Hematopoietic multipotent progenitor cell treated with erythropoietin and hydrocortisone succinate and interleukin-3 and kit ligand, for 15 days (in vitro differentiated cells): Measurements from ENCODE around the gene DPYD.

Experiments used
- DNase-seq: peaks from one replicate; pipeline ENCODE4 v3.0.0-alpha.2; 2015; ENCODE audit warnings: low spot score

DPYD gene

DNA sequence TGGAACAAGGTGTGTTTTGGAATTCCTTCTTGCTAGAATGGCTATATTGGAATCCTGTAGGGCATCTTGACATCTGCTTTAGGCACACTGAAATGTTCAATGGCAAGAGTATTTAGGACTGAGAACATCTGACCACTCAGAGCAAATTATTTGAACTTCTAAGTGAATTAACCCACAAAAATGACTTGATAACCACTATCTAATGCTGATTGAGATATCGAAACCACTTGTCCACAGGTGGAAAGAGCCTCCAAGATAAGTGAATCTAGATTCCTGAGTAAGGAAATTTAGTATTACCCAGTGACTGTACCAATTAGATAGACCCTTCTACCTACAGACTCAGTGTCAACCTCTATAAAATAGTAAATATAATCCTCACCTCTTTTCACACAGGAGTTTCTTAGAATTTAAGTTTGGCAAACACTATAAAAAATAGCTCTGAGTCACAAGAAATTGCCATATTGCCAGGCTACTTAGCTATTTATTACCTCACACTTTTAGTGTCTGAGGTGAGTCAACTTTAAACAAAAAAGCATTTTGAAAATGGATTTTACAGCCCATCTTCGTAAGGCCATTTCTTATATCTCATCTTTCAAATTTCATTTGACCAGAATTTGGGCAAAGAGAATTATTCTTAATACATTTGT is 777.5 kb downstream of the DPYD start:
- no peak for DNase-seq

DNA sequence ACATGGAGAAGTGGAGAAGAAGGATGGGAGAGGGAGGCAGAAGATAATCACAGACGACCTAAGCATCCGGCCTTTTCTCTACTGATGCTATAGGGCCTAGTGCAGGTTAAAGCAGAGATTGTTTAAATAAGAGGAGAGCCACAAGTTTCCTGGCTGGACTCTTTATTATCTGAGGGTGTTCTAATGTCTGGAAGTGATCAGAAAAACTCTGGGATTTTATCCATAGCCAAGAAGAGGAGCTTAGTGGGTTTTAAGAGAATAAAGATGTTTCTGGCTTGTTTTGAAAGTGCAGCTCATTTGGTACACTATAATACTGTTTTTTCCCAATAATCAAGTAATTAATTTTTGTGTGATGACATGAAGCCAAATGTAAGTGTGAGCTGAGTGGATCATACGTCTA is 780.2 kb downstream of the DPYD start:
- DNase-seq = no peak

- DNase-seq = no peak
Measured at GRCh38 chr1:97139512-97139911, 781.3 kb downstream of the DPYD start.

DNA sequence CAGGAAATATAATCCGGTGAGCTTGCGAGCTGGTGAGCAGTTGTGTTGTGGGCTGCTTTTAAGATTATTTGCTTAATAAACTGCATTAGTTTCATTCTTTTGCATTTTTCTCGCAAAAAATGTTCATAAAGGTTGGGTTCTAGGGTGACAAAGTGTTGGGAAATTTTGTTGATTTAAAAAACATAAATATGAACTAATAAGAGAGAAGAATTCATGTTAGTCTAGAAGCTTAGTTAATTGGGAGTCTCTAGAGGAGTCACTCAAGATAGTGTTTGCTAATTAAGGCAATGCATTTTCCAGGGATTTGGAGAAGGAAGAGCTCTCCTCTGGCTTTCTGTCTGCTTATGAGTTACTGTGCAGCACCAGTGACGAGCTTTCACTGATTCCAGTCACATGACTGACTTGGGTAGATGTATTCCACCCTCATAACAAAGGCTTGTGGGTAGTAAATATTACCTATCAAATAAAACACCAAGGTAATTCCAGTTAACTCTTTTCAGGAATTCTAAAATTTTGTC is 782.3 kb downstream of the DPYD start:
- DNase-seq = no peak

DNA sequence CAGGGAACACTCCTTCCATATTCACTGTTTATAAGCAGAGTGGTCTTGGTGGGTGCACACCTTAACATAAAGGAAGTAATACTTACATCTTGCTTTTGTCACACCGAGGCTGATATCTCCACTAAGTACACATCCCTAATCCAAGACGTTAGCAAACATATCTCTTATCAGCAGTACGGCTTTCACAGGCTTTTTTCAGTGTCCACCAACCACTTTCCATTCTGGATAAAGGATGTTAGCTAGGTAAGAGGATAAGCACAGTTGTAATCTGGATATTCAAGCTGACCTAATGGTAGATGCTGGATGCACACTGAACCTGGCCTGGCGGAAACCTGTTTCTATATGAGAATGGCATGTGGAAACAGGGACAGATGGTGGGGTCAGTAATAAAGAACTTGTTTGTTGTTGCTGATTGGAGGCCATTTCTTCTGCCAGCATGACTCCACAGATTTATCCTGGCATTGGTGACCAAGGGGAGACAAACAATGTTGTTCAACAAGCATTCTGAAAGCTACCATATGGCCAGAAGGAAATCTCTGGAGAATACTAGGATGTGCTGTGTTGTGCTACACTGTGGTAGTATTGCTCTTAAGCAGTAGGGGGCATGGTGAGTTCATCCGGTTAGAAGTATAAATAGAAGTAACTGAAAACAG is 782.8 kb downstream of the DPYD start:
- DNase-seq = no peak

GRCh38 chr1:97136996-97137395 is 783.8 kb downstream of the DPYD start:
- no peak for DNase-seq

- DNase-seq = no peak
Measured at GRCh38 chr1:97135972-97136371, 784.9 kb downstream of the DPYD start.

- DNase-seq = no peak
Measured at GRCh38 chr1:97128426-97128825, 792.4 kb downstream of the DPYD start.

DNA sequence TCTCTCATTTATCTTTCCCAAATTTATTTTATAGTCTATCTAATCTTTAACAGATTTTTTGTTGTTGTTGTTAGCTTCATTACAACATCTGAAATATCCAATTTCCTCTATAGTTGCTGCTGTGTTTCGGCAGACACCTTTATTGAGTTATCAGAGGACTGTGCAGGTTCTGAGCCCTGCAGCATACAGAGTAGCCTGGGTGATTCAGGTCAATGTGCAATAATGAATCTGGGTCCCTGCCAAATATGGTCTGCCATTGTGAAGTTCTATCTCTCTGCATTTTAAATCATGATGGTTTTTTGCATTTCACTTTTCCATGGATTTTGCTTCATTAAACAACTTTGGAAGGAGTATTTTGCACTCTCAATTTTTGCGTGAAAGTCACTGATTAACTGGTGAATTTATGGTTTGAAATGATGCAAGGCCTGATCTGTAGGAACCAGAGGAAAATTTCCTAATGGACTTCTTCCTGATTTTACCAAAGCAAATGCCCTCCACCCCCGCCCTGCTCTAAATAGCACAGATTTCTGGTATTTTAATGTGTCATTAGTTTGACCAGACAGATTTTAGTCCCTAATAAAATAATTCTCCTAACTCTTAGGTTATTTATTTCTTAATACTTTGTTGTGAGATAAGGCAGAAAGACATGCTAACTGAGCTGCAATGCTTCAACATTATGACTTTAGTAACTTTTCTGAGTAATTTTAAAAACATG is 797.0 kb downstream of the DPYD start:
- no peak for DNase-seq

- no peak for DNase-seq
Measured at GRCh38 chr1:97120806-97121205, 800.0 kb downstream of the DPYD start.

GRCh38 chr1:97119260-97120158 is 801.3 kb downstream of the DPYD start:
- DNase-seq = no peak

DNA sequence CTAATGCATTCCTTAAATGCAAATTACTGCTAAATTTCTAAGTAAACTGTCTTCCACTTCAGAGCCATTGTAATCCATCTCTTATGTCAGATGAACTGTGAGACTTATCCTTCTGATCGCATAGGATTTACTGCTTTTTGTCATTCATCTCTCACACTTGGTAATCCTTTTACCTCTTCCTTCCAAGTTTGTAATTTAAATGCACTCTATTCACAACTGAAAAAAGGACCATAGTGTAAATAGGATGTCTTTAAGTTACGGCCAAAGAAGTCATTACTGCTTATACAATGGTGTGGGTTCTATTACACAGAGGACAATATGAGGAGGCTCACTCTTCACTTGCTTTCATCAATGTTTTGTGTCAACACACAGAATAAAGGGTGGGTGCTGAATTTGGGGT is 806.0 kb downstream of the DPYD start:
- DNase-seq = no peak

DNA sequence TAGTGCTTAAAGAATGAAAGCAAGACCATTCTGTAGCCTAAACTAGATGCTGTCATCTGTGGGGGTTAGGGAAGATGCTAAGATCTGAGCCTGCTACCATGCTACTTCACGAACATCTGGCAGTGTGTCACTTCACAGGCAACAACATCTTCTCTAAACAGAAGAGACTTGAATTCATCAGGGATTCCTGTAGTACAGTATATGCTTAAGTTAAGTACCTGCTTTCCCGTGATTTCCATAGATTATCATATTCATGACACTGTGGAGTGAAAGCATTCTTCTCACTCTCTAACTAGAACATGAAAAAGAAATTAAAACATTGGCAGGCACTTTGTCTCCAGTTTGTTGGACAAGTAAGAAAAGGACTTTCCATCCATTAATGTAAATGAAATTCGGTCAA is 808.4 kb downstream of the DPYD start:
- DNase-seq = no peak

DNA sequence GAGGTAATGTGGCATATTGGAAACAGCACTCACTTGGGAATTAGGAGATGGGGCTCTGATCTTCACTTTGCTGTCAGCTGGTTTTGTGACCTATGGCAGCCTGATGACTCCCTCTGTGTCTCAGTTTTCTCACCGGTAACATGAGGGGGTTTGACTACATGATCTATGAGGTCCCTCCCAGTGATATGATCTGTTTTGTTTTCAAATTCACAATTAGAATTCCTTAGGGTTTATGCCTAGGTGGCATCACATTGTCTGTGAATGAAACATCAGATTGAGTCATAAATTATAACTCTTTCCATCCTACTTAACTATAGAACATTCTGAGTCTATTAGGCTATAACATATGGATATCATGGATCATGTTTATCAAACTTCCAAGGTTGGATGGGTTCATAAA is 812.7 kb downstream of the DPYD start:
- DNase-seq = no peak

GRCh38 chr1:97105531-97105930 is 815.3 kb downstream of the DPYD start:
- no peak for DNase-seq

DNA sequence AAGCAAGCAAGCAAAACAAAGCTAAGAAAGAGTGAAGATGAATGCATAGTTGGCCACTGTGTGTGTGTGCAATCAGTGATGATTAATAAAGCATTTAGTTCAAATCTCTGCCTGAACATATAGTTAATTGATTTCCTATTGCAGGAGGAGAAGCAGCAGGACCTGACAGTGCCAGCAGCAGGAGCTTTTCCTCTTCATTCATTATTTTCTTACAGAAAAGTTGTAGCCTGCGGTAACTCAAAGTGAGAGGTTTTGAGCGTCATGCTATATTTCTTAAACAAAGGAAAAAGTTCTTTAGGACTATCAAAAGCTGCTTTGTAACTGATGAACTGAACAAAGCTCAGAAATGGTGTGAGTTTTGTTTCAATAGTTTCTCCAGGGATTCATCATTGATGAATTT is 819.3 kb downstream of the DPYD start:
- DNase-seq = no peak

- no peak for DNase-seq
Measured at GRCh38 chr1:97097404-97097925, 823.4 kb downstream of the DPYD start.

DNA sequence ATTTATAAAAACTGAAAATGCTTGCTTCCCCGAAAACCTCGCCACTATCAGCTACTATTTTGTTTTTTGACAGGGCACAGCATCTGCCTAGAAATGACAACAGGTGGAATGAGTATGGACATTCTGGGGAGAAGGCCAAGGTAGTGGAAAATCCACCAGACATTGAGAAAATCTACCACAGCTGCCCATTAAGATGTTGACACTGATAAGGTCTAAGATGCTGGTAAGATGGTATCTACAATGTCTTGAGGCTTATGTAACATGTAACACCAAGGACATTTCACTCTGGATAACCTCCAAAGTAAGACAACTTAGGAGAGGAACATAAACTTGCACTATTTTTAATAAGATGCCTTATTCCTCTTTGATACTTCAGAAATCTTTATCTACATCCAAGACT is 825.1 kb downstream of the DPYD start:
- no peak for DNase-seq

GRCh38 chr1:97094247-97094972 is 826.4 kb downstream of the DPYD start:
- no peak for DNase-seq

- no peak for DNase-seq
Measured at GRCh38 chr1:97093741-97094140, 827.1 kb downstream of the DPYD start.

DNA sequence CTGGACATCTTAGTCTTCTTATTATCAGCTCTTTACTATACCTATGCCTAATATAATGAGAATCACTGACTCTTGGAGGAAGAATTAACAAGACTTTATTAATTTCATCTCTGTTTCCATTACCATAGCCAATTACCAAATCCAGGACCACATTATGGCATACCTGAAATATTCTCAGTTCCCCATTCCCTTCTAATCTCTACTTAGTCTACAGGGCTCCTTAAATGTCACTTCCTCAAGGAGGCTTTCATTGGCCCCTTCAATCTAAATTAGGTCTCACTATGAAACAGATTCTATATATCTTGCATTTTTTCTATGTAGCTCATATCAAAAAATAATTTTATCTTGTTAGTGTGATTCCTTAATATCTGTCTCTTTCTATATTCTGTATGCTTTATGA is 828.0 kb downstream of the DPYD start:
- no peak for DNase-seq
